HG02970 (cell line): ENCODE results near the gene GAMT.

Experiments used
- ATAC-seq: cut with Tn5 transposase; IDR thresholded peaks from one replicate; pipeline ENCODE4 v1.9.1; 2021; ENCODE audit warnings: mild to moderate bottlenecking, moderate library complexity, moderate number of reproducible peaks; ENCODE audit not compliant: unreplicated experiment, low FRiP score

The GAMT gene

DNA sequence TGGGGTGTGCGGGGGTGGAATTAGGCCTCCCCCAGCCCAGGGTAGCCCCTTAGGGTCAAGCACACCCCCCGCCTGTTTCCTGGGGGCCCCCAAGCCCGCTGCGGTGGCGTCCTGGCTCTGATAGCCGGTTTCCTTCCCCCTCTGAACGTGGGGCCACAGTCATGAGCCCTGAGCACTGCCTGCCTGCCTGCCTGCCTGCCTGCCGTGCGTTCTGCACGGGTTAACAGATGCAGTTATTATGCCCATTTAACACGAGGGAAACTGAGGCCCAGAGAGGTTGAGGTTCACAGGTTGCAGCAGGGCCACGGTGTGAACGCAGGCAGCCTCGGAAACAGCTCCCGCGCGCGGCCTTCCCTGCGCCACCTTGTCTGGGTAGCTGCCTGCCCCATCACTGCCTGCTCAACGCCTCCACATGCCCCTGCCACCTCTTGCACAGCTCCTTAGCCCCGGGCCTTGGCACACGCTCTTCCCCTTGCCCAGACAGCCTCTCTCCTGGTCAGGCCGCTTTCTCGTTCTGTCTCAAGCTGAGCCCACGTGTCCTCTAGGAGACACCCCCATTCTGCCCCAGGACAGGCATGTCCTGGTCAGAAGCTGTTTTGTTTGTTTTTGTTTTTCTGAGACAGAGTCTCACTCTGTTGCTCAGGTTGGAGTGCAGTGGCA lies 1.2 kb upstream of the GAMT start:
- ATAC-seq, result no peak

DNA sequence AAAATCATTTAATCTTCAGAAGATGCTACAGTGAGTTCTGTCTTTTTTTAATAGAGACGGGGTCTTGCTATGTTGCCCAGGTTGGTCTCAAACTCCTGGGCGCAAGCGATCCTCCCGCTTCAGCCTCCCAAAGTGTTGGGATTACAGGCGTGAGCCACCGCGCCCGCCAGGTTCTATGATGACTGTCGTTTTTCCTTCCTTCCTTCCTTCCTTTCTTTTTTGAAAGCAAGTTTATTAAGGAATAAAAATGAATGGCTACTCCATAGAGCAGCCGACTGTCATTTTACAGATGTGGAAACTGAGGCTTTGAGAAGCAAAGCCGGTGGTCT lies 511 bp upstream of the GAMT start:
- ATAC-seq, result no peak

DNA sequence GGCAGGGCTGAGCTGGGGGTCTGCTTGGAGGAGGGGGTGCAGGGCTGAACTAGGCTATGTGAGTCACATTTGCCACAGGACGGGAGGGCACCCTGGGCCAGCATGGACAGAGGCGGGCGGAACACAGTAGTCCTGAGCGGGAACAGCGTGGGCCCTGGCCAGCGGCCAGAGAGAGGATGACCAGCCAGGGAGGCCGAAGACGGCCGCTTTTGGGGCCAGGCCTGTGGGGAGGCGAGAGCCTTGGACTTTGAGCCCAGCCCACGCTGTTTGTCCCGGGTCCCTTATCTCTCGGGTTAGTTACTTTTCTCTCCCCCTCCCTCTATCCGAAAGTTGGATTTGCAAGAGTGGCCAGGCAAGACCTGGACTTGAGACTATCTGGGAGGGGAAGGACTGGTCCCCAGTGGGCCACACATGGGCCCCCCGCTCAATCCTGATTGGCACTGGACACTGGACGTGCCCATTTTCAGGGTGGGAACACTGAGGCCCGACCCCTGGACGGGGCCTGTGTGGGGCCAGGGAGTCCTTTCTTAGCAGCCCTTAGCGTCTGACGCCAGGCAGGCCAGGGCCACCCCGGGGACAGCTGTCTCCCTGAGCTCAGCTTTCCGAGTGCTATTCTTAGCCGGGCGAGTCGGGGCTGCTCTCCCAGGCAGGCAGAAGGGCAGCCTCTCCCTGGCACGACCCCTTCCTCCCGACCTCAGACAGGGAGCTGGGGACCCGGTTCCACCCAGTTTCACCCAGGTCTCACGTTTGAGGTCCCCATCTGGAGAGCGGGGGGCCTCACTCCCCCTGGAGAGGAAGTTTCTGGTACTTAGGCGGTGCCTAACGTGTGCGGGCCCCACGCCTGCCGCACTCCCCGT lies 833 bp downstream of the GAMT start:
- ATAC-seq, result no peak

DNA sequence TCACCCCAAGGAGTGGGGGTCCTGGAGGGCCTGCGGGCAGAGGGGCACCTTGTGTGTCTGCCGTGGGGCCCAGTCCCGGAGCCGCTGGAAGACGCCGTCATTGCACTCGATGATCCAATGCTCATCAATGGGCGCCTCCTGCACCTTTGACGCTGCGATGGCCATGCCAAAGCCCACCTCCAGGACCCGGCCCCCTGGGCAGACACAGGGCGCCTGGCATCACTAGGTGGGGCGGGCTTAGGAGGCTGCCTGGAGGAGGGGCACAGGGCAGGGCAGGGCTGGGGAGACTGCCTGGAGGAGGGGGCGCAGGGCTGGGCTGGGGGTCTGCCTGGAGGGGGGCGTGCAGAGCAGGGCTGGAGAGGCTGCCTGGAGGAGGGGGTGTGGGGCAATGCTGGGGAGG lies 1.6 kb downstream of the GAMT start:
- no peak for ATAC-seq

DNA sequence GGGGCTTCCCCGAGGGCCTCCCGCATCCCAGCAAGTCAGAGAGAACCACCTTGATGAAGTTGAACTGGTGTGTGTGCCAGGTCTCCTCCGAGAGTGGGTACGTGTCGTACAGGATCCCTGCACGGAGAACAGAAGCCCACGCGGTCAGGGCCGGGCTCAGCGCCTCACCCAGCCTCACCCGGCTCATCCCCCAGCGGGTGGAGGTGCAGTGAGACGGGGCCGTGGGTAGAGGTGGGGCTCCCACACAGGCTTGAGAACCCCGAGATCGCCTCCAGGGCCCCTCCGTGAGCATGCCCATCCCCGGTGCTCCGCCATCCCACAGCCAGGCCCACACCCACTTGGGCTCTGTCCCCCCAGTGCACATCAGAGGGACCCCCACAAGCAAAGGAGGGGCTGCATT lies 2.3 kb downstream of the GAMT start:
- ATAC-seq, result no peak

DNA sequence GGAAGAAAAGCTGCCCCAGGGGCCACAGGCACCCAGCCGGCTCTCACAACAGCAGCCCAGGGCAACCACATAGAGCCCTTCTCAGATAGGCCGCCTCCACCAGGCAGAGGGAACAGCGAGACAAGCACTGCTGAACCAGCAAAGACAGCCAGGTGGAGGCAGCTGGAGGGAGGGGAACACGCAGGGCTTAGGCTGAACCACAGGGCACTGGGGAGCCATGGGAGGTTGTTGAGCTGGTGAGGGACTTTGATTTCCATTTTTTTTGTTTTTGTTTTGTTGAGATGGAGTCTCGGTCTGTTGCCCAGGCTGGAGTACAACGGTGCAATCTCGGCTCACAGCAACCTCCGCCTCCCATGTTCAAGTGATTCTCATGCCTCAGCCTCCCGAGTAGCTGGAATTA lies 3.5 kb downstream of the GAMT start:
- ATAC-seq, result no peak

DNA sequence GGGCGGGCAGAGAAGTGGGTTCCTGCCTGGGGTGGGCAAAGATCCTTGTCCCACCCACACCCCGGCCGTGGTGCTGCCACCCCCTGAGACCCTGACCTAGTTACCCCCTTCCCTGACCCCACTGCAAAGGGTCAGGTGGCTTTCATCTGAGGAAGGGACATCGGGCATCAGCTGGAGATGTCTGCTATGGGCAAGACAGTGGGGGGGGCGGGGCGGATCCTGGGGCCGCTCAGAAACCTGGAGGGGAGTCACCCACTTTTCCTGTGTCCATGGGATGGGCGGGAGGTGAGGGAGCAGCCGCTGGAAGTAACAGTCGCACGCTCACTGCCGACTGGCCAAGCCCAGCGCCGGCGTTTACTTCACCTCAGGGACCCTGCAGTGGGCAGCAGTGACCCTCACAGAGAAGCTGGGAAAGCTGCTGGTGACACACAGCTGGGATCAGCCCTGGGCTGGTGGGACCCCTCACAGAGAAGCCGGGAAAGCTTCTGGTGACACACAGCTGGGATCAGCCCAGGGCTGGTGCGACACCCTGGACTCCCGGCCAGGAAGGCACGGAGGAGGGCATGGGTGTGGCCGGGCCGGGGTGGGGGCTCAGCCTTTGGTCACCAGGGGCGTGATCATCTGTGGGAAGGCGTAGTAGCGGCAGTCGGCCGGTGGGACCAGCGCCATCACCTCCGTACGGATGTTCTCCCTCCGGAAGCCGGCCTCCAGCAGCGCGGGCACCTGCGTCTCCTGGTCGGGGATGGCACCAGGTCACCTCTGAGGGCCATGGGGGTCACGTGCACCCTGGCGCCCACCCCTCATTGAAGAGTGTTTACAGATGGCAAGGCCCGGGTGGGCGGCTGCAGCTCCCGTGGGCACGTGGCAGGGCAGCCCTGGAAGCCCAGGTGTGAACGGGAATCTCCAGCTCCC lies 4.3 kb downstream of the GAMT start:
- no peak for ATAC-seq

DNA sequence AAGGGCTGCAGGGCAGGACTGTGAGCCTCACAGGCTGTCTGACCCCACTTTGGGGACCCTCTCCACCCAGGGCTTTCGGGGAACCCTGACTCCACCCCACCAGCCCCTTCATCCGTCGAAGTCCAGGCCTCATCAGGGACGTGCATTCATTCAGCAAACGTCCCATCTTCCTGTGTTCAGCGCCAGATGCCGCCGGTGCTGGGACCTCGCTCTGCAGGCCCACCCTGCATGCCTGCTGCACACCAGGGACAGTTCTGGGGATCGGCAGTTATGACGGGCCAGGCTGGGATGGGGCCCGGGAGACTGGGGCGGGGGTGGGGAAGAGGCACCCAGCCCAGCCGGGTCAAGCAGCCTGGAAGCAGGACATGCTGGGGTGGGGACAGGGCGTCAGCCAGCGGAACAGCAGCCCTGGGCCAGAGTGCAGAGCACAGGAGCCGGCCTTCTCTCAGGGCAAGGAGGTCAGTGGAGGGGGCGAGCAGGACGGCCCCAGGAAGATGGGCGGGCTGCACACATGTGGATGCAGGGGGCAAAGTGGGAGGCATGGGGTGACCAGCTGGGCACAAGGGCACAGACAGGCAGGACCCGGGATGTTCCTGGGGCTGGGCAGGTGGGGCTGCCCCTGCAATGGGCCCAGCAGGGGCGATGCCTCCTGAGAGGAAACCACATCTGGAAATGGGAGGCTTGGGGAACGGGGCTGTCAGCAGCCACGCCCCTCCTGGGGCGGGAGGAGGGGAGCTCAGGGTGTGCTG lies 5.1 kb downstream of the GAMT start:
- no peak for ATAC-seq

DNA sequence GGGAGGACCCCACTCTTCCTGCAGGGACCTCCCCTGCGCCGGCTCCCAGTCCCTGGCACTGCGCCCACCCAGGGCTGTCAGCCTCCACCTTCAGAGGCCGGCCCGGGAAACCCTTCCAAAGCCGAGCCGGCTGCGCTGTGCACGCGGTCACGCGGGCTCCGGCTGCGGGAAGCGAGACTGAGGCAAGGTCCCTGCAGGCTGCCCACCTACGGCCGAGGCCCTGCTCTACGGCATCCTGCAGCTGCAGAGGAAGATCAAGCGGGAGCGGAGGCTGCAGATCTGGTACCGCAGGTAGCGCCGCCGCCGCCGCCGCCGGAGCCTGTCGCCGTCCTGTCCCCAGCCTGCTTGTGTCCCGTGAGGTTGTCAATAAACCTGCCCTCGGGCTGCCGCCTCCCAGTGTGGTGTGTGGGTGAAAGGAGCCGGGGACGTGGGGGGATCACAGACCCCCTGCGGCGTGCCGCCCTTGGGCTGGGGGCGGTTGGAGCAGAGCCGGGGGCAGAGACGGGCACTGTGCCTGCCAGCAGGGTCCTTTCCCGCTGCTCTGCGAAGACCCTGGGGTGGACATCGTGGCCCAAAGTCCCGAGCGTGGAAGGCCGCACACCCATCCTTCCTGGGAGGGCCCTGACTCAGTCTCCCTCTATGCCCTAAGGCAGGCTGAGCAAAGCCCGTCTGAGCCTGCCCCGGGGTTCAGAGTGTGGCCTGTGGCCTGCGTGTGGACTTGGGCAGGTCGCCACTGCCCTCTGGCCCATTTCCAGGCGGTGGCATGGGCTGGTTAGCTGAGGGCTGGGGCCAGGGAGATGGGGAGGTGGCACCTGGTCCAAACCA lies 5.9 kb downstream of the GAMT start:
- no peak for ATAC-seq

DNA sequence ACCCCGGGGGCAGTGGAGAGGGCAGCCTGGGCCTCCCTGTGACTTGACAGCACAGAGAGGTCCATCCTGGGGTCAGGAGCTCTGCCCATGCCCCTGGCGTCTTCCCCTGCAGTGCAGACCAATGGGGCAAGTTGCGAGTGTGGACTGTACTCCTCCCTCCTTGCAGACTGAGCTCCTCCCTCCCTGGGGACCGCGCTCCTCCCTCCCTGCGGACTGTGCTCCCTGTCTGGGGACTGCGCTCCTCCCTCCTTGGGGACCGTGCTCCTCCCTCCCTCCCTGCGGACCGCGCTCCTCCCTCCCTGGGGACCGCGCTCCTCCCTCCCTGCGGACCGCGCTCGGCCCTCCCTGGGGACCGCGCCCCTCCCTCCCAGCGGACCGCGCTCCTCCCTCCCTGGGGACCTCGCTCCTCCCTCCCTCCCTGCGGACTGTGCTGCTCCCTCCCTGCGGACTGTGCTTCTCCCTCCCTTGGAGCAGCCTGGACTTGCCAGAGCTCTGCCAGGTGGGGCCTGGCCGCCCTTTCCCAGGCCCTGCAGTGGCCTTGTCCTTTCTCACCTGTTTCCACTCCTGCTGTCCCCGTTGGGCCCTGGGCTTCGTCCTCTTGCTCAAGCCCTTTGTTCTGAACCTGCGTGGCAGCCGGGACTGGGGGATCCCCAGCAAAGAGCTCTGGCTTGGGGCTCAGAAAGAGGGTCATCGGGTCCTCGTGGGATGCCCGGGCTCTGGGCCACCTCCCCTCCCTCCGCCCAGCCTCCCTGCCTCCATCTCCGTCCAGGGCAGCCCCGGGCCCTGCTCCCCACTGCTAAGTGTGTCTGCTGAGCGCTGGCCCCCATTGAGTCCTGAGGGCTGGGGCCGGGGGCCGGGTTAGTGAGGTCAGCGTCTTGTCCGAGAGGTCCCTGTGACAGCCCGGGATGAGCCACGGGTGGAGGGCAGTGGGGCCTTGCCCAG lies 6.8 kb downstream of the GAMT start:
- no peak for ATAC-seq

DNA sequence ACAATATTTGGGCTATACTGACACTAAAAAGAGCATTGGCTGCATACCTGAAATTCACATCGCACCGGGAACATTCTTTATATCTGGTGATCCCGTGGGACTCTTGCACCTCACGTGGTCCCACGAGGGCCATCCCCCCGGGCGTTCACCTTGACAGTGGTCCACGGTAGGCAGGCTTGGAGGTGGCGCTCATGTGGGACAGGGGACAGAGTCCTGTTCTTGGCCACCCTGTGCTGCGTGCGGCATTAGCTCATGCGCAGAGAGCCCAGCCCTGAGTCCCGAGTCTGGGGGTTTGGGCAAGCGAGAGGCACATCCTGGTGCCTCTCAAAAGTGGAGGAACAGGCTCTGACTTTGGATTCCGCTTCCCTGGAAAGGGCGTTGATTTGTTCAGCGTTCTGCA lies 7.5 kb downstream of the GAMT start:
- no peak for ATAC-seq

DNA sequence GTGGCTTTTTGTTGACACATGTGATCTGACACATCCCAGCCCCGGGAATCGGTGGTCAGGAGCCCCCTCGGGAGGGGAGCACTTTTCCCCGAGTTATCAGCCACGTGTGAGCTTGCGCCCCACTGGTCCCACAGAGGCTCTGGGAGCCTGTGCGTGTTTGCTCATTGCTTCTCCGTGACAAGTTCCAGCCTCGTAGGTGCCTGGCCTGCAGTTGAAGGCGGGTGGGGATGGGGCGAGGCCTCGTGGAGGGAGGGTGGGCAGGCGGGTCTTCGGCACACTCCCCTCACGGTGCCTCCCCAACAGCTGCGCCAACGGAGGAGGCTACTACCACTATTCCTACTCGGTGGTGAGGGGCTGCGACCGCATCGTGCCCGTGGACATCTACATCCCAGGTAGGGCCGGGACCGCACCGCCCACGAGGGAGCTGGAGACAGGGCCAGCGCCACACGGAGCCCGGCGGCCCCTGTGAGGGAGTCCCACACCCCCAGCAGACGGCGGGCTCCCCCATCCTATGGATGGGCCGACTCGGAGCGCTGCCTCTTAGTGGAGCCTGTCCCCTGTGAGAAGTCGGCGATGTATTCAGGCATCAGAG lies 8.3 kb downstream of the GAMT start:
- ATAC-seq, result no peak

DNA sequence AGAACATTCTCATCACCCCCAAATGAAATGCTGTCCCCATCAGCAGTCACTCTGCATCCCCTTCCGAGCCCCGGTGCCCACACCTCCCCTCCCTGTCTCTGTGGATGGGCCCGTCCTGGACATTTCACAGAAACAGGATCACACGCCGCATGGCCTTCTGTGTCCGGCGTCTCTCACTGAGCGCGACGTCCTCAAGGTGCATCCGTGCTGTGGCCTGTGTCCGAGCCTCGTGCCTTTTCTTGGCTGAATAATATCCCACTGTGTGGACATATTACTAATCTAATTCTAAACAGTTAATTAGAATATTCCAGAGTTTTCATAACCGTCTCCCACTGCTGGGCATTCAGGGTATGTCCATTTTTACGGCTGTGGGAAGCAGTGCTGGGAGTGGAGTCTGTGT lies 8.9 kb downstream of the GAMT start:
- no peak for ATAC-seq

DNA sequence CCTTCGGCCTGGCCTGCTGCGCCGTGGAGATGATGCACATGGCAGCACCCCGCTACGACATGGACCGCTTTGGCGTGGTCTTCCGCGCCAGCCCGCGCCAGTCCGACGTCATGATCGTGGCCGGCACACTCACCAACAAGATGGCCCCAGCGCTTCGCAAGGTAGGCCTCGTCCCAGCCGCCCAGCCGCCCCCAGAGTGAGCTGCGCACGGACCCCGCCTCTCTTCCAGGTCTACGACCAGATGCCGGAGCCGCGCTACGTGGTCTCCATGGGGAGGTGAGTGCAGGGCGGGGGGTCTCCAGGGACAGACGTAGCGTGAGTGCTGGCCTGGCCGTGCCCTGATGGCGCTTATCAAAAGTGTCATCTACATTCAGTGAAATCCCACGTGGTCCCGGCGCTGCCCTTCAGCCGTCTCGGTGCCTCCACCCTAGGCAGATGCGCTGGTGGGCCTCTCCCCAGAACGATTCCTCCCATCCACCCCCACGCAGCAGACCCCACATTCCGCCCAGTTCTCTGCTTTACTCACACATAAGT lies 10.4 kb downstream of the GAMT start:
- no peak for ATAC-seq

DNA sequence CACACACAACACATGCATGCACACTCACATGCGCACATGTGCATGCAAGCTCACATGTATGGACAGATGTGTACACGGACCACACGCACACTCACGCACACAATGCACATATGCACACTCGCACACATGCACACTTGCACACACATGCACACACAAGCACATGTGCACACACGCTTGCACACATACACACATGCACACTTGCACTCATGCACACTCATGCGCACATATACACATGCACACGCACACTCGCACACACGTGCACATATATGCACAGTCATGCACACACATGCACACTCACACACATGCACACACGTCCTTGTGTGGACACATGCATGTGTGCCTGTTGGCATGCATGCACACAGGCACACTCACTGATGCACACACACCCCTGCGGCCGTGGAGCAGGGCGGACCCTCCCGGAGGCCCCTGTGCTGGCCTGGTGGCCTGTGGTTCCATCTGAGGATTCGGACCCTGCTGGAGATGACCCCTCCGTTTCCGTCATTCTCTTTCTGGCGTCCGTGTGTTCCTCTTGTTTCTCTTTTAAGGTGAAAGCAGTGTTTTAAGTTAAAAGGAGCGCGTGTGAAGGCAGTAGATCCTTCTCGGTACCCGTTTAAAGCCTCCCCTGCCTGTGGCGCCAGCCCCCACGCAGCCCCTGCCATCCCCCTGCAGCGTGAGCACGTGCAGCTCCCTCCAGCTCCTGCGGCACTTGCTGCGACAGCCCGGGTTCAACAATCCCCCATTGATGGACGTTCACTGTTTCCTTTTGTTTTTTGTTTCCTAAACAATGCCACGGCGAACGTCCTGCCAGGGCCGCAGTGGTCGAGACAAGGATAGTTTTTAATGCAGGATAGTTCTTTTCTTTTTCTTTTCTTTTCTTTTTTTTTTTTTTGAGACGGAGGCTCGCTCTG lies 12.1 kb downstream of the GAMT start:
- no peak for ATAC-seq

DNA sequence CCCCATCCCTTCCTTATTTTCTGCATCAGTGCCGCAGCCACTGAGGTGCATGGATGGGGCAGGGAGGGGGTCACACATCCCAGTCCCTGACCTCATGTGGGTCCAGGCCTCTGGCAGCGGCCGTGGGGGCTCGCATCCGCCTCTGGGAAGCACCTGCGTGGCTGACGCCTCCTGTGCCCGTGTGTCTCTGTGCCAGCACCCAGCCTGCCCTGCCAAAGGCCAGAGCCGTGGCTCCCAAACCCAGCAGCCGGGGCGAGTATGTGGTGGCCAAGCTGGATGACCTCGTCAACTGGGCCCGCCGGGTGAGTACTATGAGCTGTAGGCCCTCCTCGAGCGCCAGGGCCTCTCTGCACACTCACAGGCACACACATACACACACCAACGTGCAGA lies 12.7 kb downstream of the GAMT start:
- ATAC-seq, result no peak
